ENCODE data around the gene NLRP12.
"Not testable (repeated sequence)": the region's sequence is repeated elsewhere in the genome, so short reads cannot be mapped to it uniquely, and the experiment has no call there.

NLRP12 gene

GRCh38 chr19:53824134-53824611, at the start of gene NLRP12:
NLRP12 (minus strand) TSS chr19:53824314; CDS start chr19:53824174, 140 bp downstream.
- DNase-seq = peak; percentile 24

- DNase-seq = peak; percentile 33
These were observed 48.6 kb upstream of the NLRP12 start for GRCh38 chr19:53872762-53873161.

- DNase-seq = peak; percentile 46
These were observed 47.3 kb upstream of the NLRP12 start for GRCh38 chr19:53871454-53871853.

- peak; percentile 46 for DNase-seq
These were observed 46.4 kb upstream of the NLRP12 start for GRCh38 chr19:53870485-53870844.

- DNase-seq = not testable (repeated sequence)
These were observed 45.8 kb upstream of the NLRP12 start for GRCh38 chr19:53869805-53870484.

GRCh38 chr19:53868892-53869804, 45.0 kb upstream of the NLRP12 start:
- DNase-seq = peak; percentile 95

GRCh38 chr19:53868091-53868891, 44.2 kb upstream of the NLRP12 start:
- peak; percentile 65 for DNase-seq

GRCh38 chr19:53867225-53868090, 43.3 kb upstream of the NLRP12 start, which contains the start of gene MYADM:
MYADM (plus strand) TSS chr19:53867883; CDS start chr19:53873530, 5,647 bp downstream.
- DNase-seq = peak; percentile 100

- DNase-seq = no peak
These were observed 42.7 kb upstream of the NLRP12 start for GRCh38 chr19:53866865-53867224.

GRCh38 chr19:53865918-53866864, 42.1 kb upstream of the NLRP12 start:
- DNase-seq = peak; percentile 83

GRCh38 chr19:53865523-53865917, 41.4 kb upstream of the NLRP12 start:
- no peak for DNase-seq

GRCh38 chr19:53864308-53864836, 40.3 kb upstream of the NLRP12 start:
- DNase-seq = no peak

GRCh38 chr19:53853707-53854106, 29.6 kb upstream of the NLRP12 start:
- peak; percentile 19 for DNase-seq

GRCh38 chr19:53849237-53849676, 25.1 kb upstream of the NLRP12 start:
- no peak for DNase-seq

- no peak for DNase-seq
These were observed 23.4 kb upstream of the NLRP12 start for GRCh38 chr19:53847555-53847954.

GRCh38 chr19:53844849-53845246, 20.7 kb upstream of the NLRP12 start:
- peak; percentile 16 for DNase-seq

GRCh38 chr19:53840914-53841313, 16.8 kb upstream of the NLRP12 start:
- DNase-seq = not testable (repeated sequence)

- not testable (repeated sequence) for DNase-seq
These were observed 16.1 kb upstream of the NLRP12 start for GRCh38 chr19:53840241-53840640.

GRCh38 chr19:53838446-53838845, 14.3 kb upstream of the NLRP12 start:
- not testable (repeated sequence) for DNase-seq

GRCh38 chr19:53832861-53833260, 8.7 kb upstream of the NLRP12 start:
- not testable (repeated sequence) for DNase-seq
